OCI-LY1 (cell line): ENCODE results near the gene TMLHE.
"Not testable (repeated sequence)": the region's sequence is repeated elsewhere in the genome, so short reads cannot be mapped to it uniquely, and the experiment has no call there.

Source experiments
- H2AFZ ChIP-seq: fragments of 200-600 bp; sonication (generic), shearing (Covaris generic); 2 replicates; pipeline ENCODE4 v1.6.0; 2014; ENCODE audit warnings: antibody characterized with exemption, mild to moderate bottlenecking, low read length
- H3F3A ChIP-seq: fragments of 200-600 bp; sonication (generic), shearing (Covaris generic); 2 replicates; pipeline ENCODE4 v1.6.0; 2014; ENCODE audit warnings: mild to moderate bottlenecking, antibody characterized with exemption, low read length, moderate library complexity; ENCODE audit not compliant: insufficient read depth
- H3K27ac ChIP-seq: fragments of 200-600 bp; sonication (generic); 2 replicates; pipeline ENCODE4 v1.5.1; 2014; ENCODE audit warnings: low read length, mixed run types, mild to moderate bottlenecking, low read depth; ENCODE audit not compliant: poor library complexity, severe bottlenecking
- H3K27me3 ChIP-seq: fragments of 200-600 bp; sonication (generic); 2 replicates; pipeline ENCODE4 v1.6.0; 2014; ENCODE audit warnings: antibody characterized with exemption, mild to moderate bottlenecking, low read length, moderate library complexity; ENCODE audit not compliant: insufficient read depth
- H3K36me3 ChIP-seq: fragments of 200-600 bp; sonication (generic); 2 replicates; pipeline ENCODE4 v1.6.1; 2014; ENCODE audit warnings: mild to moderate bottlenecking, antibody characterized with exemption, low read length, moderate library complexity, mixed read lengths; ENCODE audit not compliant: insufficient read depth
- H3K4me1 ChIP-seq: fragments of 200-600 bp; sonication (generic); 2 replicates; pipeline ENCODE4 v1.5.1; 2014; ENCODE audit warnings: mild to moderate bottlenecking, low read length, moderate library complexity; ENCODE audit not compliant: insufficient read depth, severe bottlenecking
- H3K4me2 ChIP-seq: fragments of 200-600 bp; sonication (generic), shearing (Covaris generic); 2 replicates; pipeline ENCODE4 v1.6.1; 2014; ENCODE audit warnings: low read length
- H3K4me3 ChIP-seq: fragments of 200-600 bp; sonication (generic); 2 replicates; pipeline ENCODE4 v1.5.1; 2014; ENCODE audit warnings: low read length, low read depth, mild to moderate bottlenecking, mixed read lengths; ENCODE audit not compliant: poor library complexity, severe bottlenecking
- H3K79me2 ChIP-seq: fragments of 200-600 bp; shearing (Covaris generic); 2 replicates; pipeline ENCODE4 v1.6.1; 2016; ENCODE audit warnings: mixed run types, low read length, mixed read lengths; ENCODE audit not compliant: insufficient read depth
- H3K9ac ChIP-seq: fragments of 200-600 bp; sonication (generic), shearing (Covaris generic); 2 replicates; pipeline ENCODE4 v1.6.1; 2014; ENCODE audit warnings: mild to moderate bottlenecking, low read length, mixed read lengths
- H3K9me2 ChIP-seq: fragments of 200-600 bp; sonication (generic), shearing (Covaris generic); 2 replicates; pipeline ENCODE4 v1.6.1; 2014; ENCODE audit warnings: low read depth, mild to moderate bottlenecking, low read length, mixed read lengths
- H3K9me3 ChIP-seq: fragments of 200-600 bp; shearing (Covaris generic); 2 replicates; pipeline ENCODE4 v1.6.1; 2014; ENCODE audit warnings: low read length, mixed read lengths
- H4K20me1 ChIP-seq: fragments of 200-600 bp; sonication (generic), shearing (Covaris generic); 2 replicates; pipeline ENCODE4 v1.6.0; 2016; ENCODE audit warnings: mild to moderate bottlenecking, low read length; ENCODE audit not compliant: insufficient read depth
- CTCF ChIP-seq: fragments of 200-600 bp; sonication (generic), shearing (Covaris generic); IDR thresholded peaks from 2 replicates; pipeline ENCODE4 v1.5.1; 2017; ENCODE audit warnings: mild to moderate bottlenecking, antibody characterized with exemption, low read length, moderate library complexity, mixed read lengths
- EZH2 ChIP-seq: fragments of 200-600 bp; sonication (generic), shearing (Covaris generic); IDR thresholded peaks from 2 replicates; pipeline ENCODE4 v1.8.0; 2017; ENCODE audit warnings: borderline replicate concordance, mixed run types, mild to moderate bottlenecking, antibody characterized with exemption, low read length, moderate library complexity, mixed read lengths

Gene TMLHE

GRCh38 chrX:155457761-155458447 is 154.8 kb downstream of the TMLHE start:
- not testable (repeated sequence) for H3K9me3 ChIP-seq, H3K4me3 ChIP-seq, H4K20me1 ChIP-seq, H2AFZ ChIP-seq, H3K4me2 ChIP-seq, H3K9me2 ChIP-seq, H3K27ac ChIP-seq, H3K4me1 ChIP-seq, H3K36me3 ChIP-seq, H3K9ac ChIP-seq, H3K27me3 ChIP-seq, H3K79me2 ChIP-seq, H3F3A ChIP-seq

GRCh38 chrX:155441097-155441496 is 171.7 kb downstream of the TMLHE start:
- no peaks in the 10 kb centered on the region for H3K4me1 ChIP-seq
- no peak overlapping the region for H3K4me3 ChIP-seq
- TF ChIP-seq CTCF (no peak), EZH2 (no peak)
- H3K9me3 ChIP-seq, result no peaks in the 10 kb centered on the region
- no peaks in the 10 kb centered on the region for H3K9me2 ChIP-seq
- no peak overlapping the region for H3K27ac ChIP-seq
- no peak overlapping the region for H2AFZ ChIP-seq
- H3K27me3 ChIP-seq, result no peaks in the 10 kb centered on the region
- no peaks in the 10 kb centered on the region for H3F3A ChIP-seq
- no peak overlapping the region for H3K4me2 ChIP-seq
- no peaks in the 10 kb centered on the region for H3K79me2 ChIP-seq
- H3K9ac ChIP-seq, result no peak overlapping the region
- no peaks in the 10 kb centered on the region for H3K36me3 ChIP-seq
- no peaks in the 10 kb centered on the region for H4K20me1 ChIP-seq
